ENCODE measurements around the gene MIPOL1. TPM values are rescaled to one million over a fixed set of nuclear protein-coding genes. Genes with fewer than 3 reads are reported as not detected.

Gene MIPOL1
- total and polyA plus RNA-seq, 5 donors from 2014 or later: not detected

DNA sequence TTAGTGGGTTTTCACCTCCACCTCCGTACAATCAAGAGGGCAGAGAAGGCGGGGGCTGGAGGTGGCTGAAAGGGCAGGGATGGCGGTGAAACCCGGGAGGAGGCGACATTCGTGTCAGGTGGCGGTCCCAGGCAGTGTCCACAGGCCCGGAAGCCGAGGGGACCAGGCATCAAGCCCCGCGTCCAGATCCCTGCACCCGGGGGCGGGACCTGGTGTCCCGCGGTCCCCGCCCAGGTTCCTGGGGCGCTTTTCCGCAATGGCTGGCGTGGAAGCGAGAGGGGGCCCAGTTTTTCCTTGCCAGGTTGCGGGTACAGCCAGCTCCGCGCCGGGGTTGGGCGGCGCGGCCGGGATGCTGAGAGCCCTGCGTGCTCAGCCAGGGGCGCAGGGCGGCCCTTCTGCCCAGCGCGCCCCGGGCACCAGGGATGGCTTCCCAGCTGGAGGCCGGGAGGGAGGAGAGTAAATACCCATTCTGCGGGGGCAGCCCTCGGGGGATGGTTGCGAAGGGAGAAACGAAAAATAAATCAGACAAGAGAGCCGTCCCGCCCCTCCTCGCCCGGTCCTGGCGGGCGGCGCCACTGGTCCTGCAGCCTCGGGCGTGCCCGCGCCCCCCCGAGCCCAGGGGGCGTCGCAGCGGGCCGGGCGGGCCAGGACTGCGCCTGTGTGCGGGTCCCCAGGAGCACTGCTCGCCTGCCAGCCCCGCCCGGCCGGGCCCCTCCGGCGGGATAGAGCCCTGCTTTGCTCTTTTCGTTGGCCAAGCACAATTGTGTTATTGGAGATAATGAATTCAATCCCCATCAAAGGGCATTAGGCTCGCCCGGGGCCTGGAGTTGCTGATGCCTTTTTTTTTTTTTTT is 385.8 kb downstream of the MIPOL1 start:
- Histone ChIP-seq H3K9me3 (ENCODE audit: control insufficient read depth in 2 of 2, low read length in 2 of 2) (no peaks in the 10 kb centered on the region), H3K27ac (ENCODE audit: insufficient read depth, low read length, poor library complexity, severe bottlenecking) (no peak overlapping the region), H3K4me1 (ENCODE audit: control insufficient read depth, insufficient read depth, low read length, poor library complexity, severe bottlenecking) (no peaks in the 10 kb centered on the region), H3K27me3 (ENCODE audit: control insufficient read depth, insufficient read depth, low read length) (peaks cover 16% of the 10 kb centered on the region), H3K4me3 (ENCODE audit: low read depth, low read length) (no peak overlapping the region), H3K36me3 (ENCODE audit: control insufficient read depth, insufficient read depth, low read length) (no peaks in the 10 kb centered on the region)
- no peak for ATAC-seq (ENCODE audit: low read depth in 2 of 2)
- DNase-seq: no peak
- H3K36me3 Mint-ChIP-seq: no peaks in the 10 kb centered on the region
- no peak overlapping the region for H3K27ac Mint-ChIP-seq
- no peak overlapping the region for H3K4me3 Mint-ChIP-seq
- peaks cover 0 to 7% (median 0%) of the 10 kb centered on the region in 7 donors for H3K9me3 Mint-ChIP-seq
- peaks cover 37% of the 10 kb centered on the region for H3K27me3 Mint-ChIP-seq
- H3K4me1 Mint-ChIP-seq: no peaks in the 10 kb centered on the region

DNA sequence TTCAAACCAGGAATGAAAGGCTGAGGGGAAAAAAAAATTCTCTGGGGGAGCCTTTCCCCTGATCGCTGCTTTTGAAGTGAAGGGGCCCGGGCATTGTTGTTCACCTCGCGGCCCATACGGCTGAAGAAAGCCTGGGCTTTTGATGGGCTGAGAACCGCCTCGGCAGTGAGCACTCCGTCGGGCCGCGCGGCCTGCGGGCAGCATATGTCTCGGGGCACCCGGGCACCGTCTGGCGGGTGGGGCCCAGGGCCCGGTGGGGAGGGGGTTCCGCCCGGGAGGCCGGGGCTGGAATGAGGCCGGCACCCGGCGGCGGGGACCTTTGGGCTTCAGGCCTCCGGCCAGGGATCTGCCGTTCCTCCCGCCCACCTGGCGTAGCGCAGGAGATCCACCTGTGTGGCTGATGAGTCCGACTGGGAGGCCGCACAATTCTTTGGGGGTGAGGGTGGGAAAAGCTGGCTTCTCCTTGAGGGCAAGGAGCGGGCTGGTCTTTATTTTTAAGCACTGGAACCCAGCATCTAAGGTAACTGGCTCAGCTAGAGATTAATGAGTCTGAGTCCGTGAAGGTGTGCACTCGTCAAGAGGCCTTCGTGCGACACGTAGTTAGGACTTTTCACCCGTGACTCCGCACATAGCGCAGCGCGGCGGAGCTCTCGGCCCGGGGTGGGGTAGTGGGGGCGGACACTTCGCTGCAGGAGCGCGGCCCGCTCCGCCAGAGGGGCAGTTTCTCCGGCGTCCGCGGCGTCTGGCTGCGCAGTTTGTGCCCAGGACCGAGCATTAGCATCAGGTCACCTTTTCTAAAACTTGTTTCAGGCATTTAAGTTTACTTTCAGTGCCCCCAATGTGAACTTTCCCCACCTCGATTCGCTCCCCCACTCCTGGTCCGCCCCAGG is 386.7 kb downstream of the MIPOL1 start:
- H3K4me3 Mint-ChIP-seq: no peak overlapping the region
- DNase-seq (no peak), ATAC-seq (ENCODE audit: low read depth in 2 of 2) (no peak)
- no peaks in the 10 kb centered on the region for H3K36me3 ChIP-seq (ENCODE audit: control insufficient read depth, insufficient read depth, low read length)
- H3K9me3 ChIP-seq (ENCODE audit: control insufficient read depth in 2 of 2, low read length in 2 of 2): no peaks in the 10 kb centered on the region
- no peak overlapping the region for H3K27ac ChIP-seq (ENCODE audit: insufficient read depth, low read length, poor library complexity, severe bottlenecking)
- H3K27ac Mint-ChIP-seq: no peak overlapping the region
- H3K27me3 ChIP-seq (ENCODE audit: control insufficient read depth, insufficient read depth, low read length): peaks cover 24% of the 10 kb centered on the region
- peaks cover 0 to 6% (median 6%) of the 10 kb centered on the region in 7 donors for H3K9me3 Mint-ChIP-seq
- no peaks in the 10 kb centered on the region for H3K4me1 ChIP-seq (ENCODE audit: control insufficient read depth, insufficient read depth, low read length, poor library complexity, severe bottlenecking)
- H3K36me3 Mint-ChIP-seq: no peaks in the 10 kb centered on the region
- H3K27me3 Mint-ChIP-seq: peaks cover 46% of the 10 kb centered on the region
- H3K4me1 Mint-ChIP-seq: peaks cover 0 to 2% (median 0%) of the 10 kb centered on the region in 4 donors
- H3K4me3 ChIP-seq (ENCODE audit: low read depth, low read length): no peak overlapping the region

DNA sequence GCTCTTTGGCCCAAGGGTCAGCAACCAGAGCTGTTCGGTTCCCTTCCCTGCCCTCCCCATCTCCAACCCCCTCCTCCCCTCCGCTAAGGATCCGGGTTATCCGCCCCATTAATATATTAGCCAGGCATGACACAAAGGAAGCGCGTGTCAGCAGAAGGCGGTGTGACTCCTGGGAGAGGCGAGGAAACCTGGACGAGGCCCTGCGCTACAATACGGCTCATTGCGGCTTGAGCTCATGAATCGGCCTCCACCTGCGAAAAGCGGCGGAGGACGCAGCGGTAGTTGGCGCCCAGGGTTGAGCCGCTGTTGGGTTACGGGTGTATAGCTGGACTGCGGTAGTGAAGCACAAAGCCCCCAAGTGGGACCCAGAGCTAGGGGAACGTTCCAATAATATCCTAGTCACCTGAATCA is 387.4 kb downstream of the MIPOL1 start:
- peaks cover 49% of the 10 kb centered on the region for H3K27me3 Mint-ChIP-seq
- H3K36me3 Mint-ChIP-seq: no peaks in the 10 kb centered on the region
- ATAC-seq (ENCODE audit: low read depth in 2 of 2): no peak
- peaks cover 0 to 6% (median 6%) of the 10 kb centered on the region in 7 donors for H3K9me3 Mint-ChIP-seq
- no peaks in the 10 kb centered on the region for H3K4me1 ChIP-seq (ENCODE audit: control insufficient read depth, insufficient read depth, low read length, poor library complexity, severe bottlenecking)
- H3K27ac Mint-ChIP-seq: no peak overlapping the region
- no peak overlapping the region for H3K4me3 Mint-ChIP-seq
- peaks cover 0 to 2% (median 0%) of the 10 kb centered on the region in 4 donors for H3K4me1 Mint-ChIP-seq
- no peaks in the 10 kb centered on the region for H3K9me3 ChIP-seq (ENCODE audit: control insufficient read depth in 2 of 2, low read length in 2 of 2)
- H3K27ac ChIP-seq (ENCODE audit: insufficient read depth, low read length, poor library complexity, severe bottlenecking): no peak overlapping the region
- no peaks in the 10 kb centered on the region for H3K36me3 ChIP-seq (ENCODE audit: control insufficient read depth, insufficient read depth, low read length)
- no peak overlapping the region for H3K4me3 ChIP-seq (ENCODE audit: low read depth, low read length)
- DNase-seq: no peak
- H3K27me3 ChIP-seq (ENCODE audit: control insufficient read depth, insufficient read depth, low read length): peaks cover 28% of the 10 kb centered on the region

DNA sequence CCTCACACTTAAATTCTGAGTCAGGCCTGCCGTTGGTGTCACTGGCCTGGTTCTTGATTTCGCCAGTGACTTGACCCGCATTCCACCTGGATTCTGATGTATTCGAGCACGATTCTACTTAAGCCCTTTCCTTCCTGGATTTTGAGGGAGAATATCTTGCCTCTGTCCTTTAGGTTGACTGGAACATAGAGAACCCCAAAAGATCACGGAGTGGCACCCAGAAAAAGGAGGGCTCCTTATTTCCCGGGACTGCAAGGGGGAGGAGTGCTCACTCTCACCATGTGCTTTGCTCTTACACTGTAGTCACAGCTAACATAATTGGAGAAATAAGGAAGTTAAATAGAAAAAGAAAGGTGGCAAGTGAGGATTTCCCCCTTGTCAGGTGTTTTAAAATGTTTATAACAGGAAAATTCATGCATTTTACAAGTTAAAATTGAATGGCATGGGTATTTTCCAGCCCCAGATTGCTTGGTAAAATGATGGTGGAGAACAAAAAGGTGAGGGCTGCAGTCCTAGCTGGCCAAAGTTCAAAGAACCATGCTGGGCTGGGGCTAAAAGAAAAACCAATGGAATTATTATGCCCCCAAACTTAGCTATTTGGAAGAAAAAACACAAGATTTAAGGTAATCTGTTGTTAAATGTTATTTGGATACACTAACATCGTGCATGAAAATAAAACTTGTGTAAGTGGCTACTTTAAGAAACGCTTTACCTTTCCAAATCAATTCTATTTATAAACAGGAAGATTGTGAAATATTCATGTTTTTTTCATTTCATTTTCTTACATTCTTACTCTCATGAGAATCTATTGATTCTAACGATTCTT is 388.4 kb downstream of the MIPOL1 start:
- no peaks in the 10 kb centered on the region for H3K36me3 ChIP-seq (ENCODE audit: control insufficient read depth, insufficient read depth, low read length)
- H3K4me3 Mint-ChIP-seq: no peak overlapping the region
- no peak overlapping the region for H3K27ac Mint-ChIP-seq
- H3K4me1 Mint-ChIP-seq: peaks cover 0 to 2% (median 0%) of the 10 kb centered on the region in 4 donors
- DNase-seq (no peak), ATAC-seq (ENCODE audit: low read depth in 2 of 2) (no peak)
- H3K27me3 ChIP-seq (ENCODE audit: control insufficient read depth, insufficient read depth, low read length): peaks cover 37% of the 10 kb centered on the region
- no peak overlapping the region for H3K27ac ChIP-seq (ENCODE audit: insufficient read depth, low read length, poor library complexity, severe bottlenecking)
- H3K36me3 Mint-ChIP-seq: no peaks in the 10 kb centered on the region
- H3K4me1 ChIP-seq (ENCODE audit: control insufficient read depth, insufficient read depth, low read length, poor library complexity, severe bottlenecking): no peaks in the 10 kb centered on the region
- peaks cover 60% of the 10 kb centered on the region for H3K27me3 Mint-ChIP-seq
- peaks cover 0 to 12% (median 6%) of the 10 kb centered on the region in 7 donors for H3K9me3 Mint-ChIP-seq
- H3K9me3 ChIP-seq (ENCODE audit: control insufficient read depth in 2 of 2, low read length in 2 of 2): no peaks in the 10 kb centered on the region
- H3K4me3 ChIP-seq (ENCODE audit: low read depth, low read length): no peak overlapping the region

DNA sequence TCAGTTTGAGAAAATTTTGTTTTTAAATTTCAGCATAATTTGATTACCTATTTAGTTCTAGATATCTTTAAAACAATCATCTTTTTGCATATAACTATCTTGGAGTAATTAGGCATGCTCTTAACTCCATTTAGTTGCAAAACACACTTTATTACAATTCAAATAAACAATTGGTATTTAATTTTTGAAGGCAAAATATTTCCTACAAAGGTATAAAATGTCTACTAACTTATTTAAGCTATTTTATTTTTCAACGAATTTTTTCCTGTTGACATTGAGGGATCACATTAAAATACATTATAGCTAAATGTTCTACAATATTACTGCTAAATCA is 389.0 kb downstream of the MIPOL1 start:
- ATAC-seq (ENCODE audit: low read depth in 2 of 2): no peak
- H3K27me3 ChIP-seq (ENCODE audit: control insufficient read depth, insufficient read depth, low read length): peaks cover 40% of the 10 kb centered on the region
- H3K4me1 Mint-ChIP-seq: peaks cover 0 to 2% (median 0%) of the 10 kb centered on the region in 4 donors
- H3K36me3 ChIP-seq (ENCODE audit: control insufficient read depth, insufficient read depth, low read length): no peaks in the 10 kb centered on the region
- H3K9me3 Mint-ChIP-seq: peaks cover 0 to 12% (median 6%) of the 10 kb centered on the region in 7 donors
- H3K4me1 ChIP-seq (ENCODE audit: control insufficient read depth, insufficient read depth, low read length, poor library complexity, severe bottlenecking): no peaks in the 10 kb centered on the region
- peaks cover 63% of the 10 kb centered on the region for H3K27me3 Mint-ChIP-seq
- DNase-seq: no peak
- H3K36me3 Mint-ChIP-seq: no peaks in the 10 kb centered on the region
- H3K4me3 ChIP-seq (ENCODE audit: low read depth, low read length): no peak overlapping the region
- no peak overlapping the region for H3K4me3 Mint-ChIP-seq
- H3K9me3 ChIP-seq (ENCODE audit: control insufficient read depth in 2 of 2, low read length in 2 of 2): no peaks in the 10 kb centered on the region
- no peak overlapping the region for H3K27ac Mint-ChIP-seq
- H3K27ac ChIP-seq (ENCODE audit: insufficient read depth, low read length, poor library complexity, severe bottlenecking): no peak overlapping the region

DNA sequence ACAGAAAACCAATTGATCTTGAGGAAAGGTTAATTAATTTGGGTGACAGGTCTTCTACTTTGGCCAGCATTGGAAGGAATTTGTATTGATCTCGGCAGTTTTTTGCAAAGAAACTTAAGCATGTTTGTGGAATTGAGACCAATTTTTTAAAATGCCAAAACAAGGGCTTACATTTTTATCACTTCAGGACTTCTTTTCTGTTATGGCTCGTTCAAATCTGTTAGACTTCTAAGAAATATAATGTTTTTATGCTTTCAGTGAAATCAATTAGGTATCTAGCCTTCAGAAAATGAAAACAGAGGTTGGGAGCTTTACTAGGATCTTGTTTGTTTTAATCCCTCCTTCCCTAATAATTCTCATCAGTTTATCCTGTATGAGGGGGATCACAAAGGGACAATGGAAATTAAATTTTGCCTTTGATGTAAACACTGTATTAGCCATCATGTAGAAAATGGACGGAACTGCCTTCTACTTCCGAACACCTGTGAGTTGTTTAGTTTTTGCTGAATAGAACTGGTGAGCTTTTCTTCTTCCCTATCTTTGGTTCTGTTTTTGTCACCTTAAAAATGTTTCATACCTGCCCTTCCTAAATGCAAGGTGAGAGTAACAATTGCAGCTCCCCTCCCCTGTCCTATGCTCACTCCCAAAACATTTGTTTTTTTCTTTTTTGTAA is 389.5 kb downstream of the MIPOL1 start:
- Mint-ChIP-seq H3K9me3 (peaks cover 0 to 12% (median 6%) of the 10 kb centered on the region in 7 donors), H3K27ac (no peak overlapping the region), H3K27me3 (peaks cover 67% of the 10 kb centered on the region), H3K4me1 (peaks cover 0 to 2% (median 0%) of the 10 kb centered on the region in 4 donors), H3K4me3 (no peak overlapping the region), H3K36me3 (no peaks in the 10 kb centered on the region)
- ATAC-seq (ENCODE audit: low read depth in 2 of 2) (no peak), DNase-seq (no peak)
- H3K27me3 ChIP-seq (ENCODE audit: control insufficient read depth, insufficient read depth, low read length): peaks cover 40% of the 10 kb centered on the region
- no peak overlapping the region for H3K27ac ChIP-seq (ENCODE audit: insufficient read depth, low read length, poor library complexity, severe bottlenecking)
- H3K9me3 ChIP-seq (ENCODE audit: control insufficient read depth in 2 of 2, low read length in 2 of 2): no peaks in the 10 kb centered on the region
- no peaks in the 10 kb centered on the region for H3K36me3 ChIP-seq (ENCODE audit: control insufficient read depth, insufficient read depth, low read length)
- H3K4me3 ChIP-seq (ENCODE audit: low read depth, low read length): no peak overlapping the region
- no peaks in the 10 kb centered on the region for H3K4me1 ChIP-seq (ENCODE audit: control insufficient read depth, insufficient read depth, low read length, poor library complexity, severe bottlenecking)
